Regular cardiac myocyte (primary cell): ENCODE results near the gene CREB1. TPM values are rescaled to one million over a fixed set of nuclear protein-coding genes. Genes with fewer than 3 reads are reported as not detected.

Experiments
- total RNA-seq: library from RNA; depleted of rRNA; stranded (reverse); fragments of >200 nt; gene quantifications from 2 replicates; pipeline ENCODE4 v1.2.3, GENCODE V29; 2014

Gene CREB1
- total RNA-seq: 42.3 and 47.7 TPM in 2 replicates

DNA sequence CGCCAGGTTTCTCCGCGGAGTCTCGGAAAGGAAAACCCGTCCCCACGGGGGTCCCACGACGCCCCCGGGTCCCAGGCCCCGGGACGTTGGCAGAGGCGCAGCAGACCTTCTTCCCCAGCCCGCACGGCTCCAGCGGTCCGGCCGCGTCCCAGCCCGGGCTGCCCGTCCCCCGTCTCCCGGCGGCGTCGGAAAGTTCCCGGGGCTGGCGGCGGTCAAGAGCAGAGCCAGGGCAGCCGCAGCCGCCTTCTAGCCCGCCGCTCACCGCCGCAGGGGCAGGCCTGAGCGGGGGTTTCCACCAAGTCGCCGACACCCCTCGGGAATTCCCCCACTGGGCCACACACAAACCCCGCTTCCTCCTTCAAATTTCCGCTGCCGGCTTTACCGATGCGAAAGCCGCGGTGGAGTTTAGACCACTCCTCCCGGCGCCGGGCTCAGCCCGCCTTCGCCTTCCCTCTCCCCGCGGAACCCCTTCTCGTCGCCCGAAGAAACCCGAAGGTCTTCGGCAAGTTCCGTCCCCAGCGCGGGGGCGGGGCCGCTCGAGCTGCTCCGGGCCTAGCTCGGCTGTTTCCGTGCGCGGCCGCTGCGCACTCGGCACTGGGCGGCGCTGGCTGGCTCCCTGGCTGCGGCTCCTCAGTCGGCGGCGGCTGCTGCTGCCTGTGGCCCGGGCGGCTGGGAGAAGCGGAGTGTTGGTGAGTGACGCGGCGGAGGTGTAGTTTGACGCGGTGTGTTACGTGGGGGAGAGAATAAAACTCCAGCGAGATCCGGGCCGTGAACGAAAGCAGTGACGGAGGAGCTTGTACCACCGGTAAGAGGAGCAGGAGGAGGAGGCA is at the start of gene CREB1:
Gene CREB1, plus strand, starts transcription at position 633 of the 830 bp plus-strand sequence. CDS start 25,674 bp downstream, outside the sequence.

DNA sequence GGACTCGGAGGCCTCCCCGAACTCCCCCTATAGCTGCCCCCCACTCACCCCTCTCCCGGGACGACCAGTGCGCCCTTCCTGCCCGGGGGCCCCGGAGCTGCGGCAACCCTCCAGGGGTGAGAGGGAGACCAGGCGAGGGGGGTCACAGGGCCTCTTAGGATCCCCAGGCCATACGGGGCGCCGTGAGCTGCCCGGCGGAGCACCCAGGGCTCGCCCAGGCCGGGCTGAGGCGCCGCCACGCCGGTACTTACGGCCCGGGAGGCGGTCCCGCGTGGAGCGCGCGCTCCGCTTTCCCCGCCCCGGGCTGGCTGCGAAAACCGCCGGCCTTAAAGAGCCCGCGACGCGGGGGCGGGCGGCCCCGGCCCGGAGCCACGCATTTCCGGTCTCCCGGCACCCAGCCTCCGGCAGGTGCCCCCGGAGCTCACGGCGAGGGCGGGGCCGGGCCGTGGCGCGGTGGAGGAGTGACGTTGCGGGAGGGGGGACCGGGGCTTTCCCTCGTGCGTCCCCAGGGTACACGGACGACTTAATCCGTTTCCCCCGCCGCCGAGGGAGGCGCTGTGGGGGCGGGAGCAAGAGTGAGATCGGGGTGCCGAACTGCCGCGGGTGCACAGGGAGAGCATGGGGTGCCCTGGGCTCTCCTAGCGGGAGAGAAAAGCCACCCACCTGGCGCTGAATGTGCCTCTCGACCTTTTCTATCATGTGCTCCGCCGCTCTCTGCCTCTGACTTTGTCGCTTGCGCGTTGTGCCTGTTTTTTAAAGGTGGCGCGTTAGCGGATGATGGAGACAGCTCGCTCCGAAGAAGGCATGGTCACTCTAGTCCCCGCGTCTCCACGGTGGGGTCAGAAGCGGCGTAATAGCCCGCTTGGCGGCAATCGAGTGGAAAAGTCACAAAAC is 95.5 kb downstream of the CREB1 start, which contains the start of gene METTL21A:
Gene METTL21A, minus strand, starts transcription at position 381 of the 894 bp plus-strand sequence. CDS start 1,019 bp downstream, outside the sequence.

Other genes with a start within 250 kb of the CREB1 start
- 11.6 and 15.9 TPM in 2 replicates for gene METTL21A, start 95.4 kb downstream of the CREB1 start, total RNA-seq
- gene CCNYL1, start 181.7 kb downstream of the CREB1 start, total RNA-seq: 17.8 and 18.9 TPM in 2 replicates
- 0.77 and 0.85 TPM in 2 replicates for gene FZD5, start 239.9 kb downstream of the CREB1 start, total RNA-seq